ENCODE data around the gene RASGRP3. TPM values are rescaled to one million over a fixed set of nuclear protein-coding genes. Genes with fewer than 3 reads are reported as not detected.
A peak's percentile ranks its signal among the peaks of the same experiment; 100 is the strongest.
"Not testable (repeated sequence)": the region's sequence is repeated elsewhere in the genome, so short reads cannot be mapped to it uniquely, and the experiment has no call there.

The RASGRP3 gene
- total RNA-seq, 1 donor from 2014 or later = 7.8 TPM

GRCh38 chr2:33453905-33454479 lies 22.5 kb upstream of the RASGRP3 start:
- no peak for DNase-seq (ENCODE audit: low read depth)

- DNase-seq (ENCODE audit: low read depth) = peak; percentile 24
Measured at GRCh38 chr2:33457556-33458247, 18.7 kb upstream of the RASGRP3 start.

- DNase-seq (ENCODE audit: low read depth) = no peak
Measured at GRCh38 chr2:33458248-33458819, 18.1 kb upstream of the RASGRP3 start.

- DNase-seq (ENCODE audit: low read depth) = no peak
Measured at GRCh38 chr2:33459745-33460144, 16.7 kb upstream of the RASGRP3 start.

- DNase-seq (ENCODE audit: low read depth) = not testable (repeated sequence)
Measured at GRCh38 chr2:33462512-33462911, 13.9 kb upstream of the RASGRP3 start.

GRCh38 chr2:33467413-33467812 lies 9.0 kb upstream of the RASGRP3 start:
- DNase-seq (ENCODE audit: low read depth) = no peak

- DNase-seq (ENCODE audit: low read depth) = no peak
Measured at GRCh38 chr2:33469238-33469637, 7.2 kb upstream of the RASGRP3 start.

GRCh38 chr2:33475224-33476130 lies 972 bp upstream of the RASGRP3 start:
- peak; percentile 93 for DNase-seq (ENCODE audit: low read depth)

GRCh38 chr2:33476793-33477190 lies 343 bp downstream of the RASGRP3 start:
- no peak for DNase-seq (ENCODE audit: low read depth)

GRCh38 chr2:33477473-33478468 lies 1.3 kb downstream of the RASGRP3 start:
- no peak for DNase-seq (ENCODE audit: low read depth)

- DNase-seq (ENCODE audit: low read depth) = no peak
Measured at GRCh38 chr2:33478968-33479731, 2.7 kb downstream of the RASGRP3 start.

- peak; percentile 53 for DNase-seq (ENCODE audit: low read depth)
Measured at GRCh38 chr2:33482518-33482917, 6.1 kb downstream of the RASGRP3 start.

GRCh38 chr2:33484042-33484621 lies 7.7 kb downstream of the RASGRP3 start:
- peak; percentile 28 for DNase-seq (ENCODE audit: low read depth)

GRCh38 chr2:33485051-33485450 lies 8.6 kb downstream of the RASGRP3 start:
- no peak for DNase-seq (ENCODE audit: low read depth)

GRCh38 chr2:33486544-33486943 lies 10.1 kb downstream of the RASGRP3 start:
- DNase-seq (ENCODE audit: low read depth) = no peak

GRCh38 chr2:33488178-33488690 lies 11.8 kb downstream of the RASGRP3 start:
- no peak for DNase-seq (ENCODE audit: low read depth)

- DNase-seq (ENCODE audit: low read depth) = no peak
Measured at GRCh38 chr2:33488715-33489540, 12.5 kb downstream of the RASGRP3 start.

- DNase-seq (ENCODE audit: low read depth) = no peak
Measured at GRCh38 chr2:33489835-33490431, 13.5 kb downstream of the RASGRP3 start.
